GM19452 (cell line): ENCODE measurements around the gene EDEM1.
"Not testable (repeated sequence)": the region's sequence is repeated elsewhere in the genome, so short reads cannot be mapped to it uniquely, and the experiment has no call there.

Experiments
- ATAC-seq: cut with Tn5 transposase; IDR thresholded peaks from one replicate; pipeline ENCODE4 v1.9.1; 2021; ENCODE audit not compliant: unreplicated experiment

EDEM1 gene

DNA sequence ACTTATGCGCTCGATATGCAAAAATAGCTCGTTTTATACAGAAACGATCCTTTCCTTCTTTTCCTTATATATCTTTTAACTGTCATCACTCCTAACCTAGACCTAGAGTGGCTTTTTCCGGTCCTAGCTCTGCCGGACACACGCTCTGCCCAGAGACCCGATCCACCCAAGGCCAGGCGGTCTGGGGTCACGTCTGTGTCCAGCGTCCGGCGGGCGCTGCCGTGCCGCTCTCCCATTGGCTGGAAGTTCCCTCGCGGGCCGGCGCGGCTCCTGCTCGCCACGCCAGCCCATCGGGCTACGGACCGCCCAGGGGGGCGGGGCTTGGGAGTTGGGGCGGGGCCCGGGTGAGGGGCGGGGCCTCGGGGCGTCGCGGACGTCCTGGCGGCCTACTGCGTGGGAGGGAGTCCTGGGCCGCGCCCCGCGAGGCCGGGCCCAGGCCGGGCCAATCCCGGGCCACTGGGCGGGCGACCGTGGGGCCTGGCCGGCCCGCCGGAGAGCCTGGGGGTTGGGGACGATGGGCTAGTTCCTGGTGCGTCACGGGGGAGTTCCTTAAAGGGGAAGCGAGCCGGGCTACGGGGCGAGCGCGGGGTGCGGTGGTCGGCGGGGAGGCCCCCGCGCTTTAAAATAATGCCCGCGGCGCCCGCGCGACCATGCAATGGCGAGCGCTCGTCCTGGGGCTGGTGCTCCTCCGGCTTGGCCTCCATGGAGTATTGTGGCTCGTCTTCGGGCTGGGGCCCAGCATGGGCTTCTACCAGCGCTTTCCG lies at the start of gene EDEM1:
TSS of gene EDEM1 (plus strand) at position 552 of the 764 bp plus-strand sequence. CDS start at position 651, 99 bp downstream.
- peak; percentile 82 for ATAC-seq

DNA sequence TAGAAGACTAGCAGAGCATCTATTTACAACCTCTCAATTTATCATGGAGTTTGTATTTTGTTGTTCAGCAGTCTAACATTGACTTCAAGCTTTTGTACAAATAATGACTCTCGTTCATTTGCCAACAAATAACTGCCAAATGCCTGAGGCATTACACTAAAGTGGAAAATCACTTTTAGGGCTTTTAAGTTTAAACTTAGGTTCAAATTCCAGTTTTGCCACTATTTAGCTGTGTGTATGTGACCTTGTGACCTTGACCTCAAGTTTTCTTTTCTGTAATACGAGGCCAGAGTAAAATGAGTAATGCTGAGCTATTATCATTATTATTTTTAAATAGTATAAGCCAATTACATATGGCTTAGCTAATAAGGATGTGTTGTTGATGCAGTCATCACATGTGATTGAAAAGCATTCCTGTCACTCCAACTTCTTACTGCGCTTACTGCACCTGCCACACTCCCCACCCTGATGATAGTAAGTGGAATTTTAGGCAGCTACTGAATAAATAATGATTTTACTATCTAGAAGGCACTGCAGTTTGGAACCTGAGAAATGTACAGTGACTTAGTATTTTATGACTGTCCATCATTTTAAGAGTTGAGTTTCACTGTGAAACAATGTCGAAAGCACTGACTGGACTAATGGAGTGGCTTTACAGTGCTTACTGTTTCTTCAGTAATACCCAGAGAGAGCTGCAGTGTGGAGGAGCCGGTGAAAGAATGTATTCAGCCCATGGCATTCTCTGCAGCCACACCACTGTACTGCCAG lies 49.1 kb upstream of the EDEM1 start:
- no peak for ATAC-seq

DNA sequence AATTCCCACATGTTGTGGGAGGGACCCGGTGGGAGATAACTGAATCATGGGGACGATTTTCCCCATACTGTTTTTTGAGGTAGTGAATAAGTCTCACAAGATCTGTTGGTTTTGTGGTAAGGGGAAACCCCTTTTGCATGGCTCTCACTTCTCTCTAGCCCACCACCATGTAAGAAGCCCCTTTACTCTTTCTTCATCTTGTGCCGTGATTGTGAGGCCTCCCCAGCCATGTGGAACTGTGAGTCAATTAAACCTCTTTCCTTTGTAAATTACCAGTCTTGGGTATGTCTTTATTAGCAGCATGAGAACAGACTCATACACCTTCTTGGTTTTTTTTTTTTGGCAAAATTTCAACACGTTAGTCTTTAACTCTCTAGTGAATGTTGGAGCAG lies 47.3 kb upstream of the EDEM1 start:
- ATAC-seq = peak; percentile 38

DNA sequence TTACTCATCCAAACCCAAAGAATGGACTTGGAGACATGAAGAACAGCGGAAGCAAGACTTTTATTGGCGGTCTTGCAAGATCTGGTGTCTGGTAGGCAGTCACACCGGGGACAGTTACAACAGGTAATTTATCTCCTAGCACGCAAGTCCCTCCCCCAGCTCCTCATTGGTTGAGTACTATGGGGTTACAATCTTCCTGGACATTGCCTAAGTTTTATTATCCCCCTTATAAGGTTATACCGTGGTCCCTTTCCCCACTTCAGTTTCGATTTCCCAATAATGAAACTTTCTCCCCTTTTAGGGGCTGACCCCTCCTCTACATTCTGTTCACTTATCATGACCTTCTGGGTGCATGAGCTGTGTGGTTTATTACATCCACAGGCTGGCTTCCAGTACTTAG lies 46.7 kb upstream of the EDEM1 start:
- ATAC-seq = no peak

GRCh38 chr3:5141760-5142159 lies 45.7 kb upstream of the EDEM1 start:
- ATAC-seq = no peak

DNA sequence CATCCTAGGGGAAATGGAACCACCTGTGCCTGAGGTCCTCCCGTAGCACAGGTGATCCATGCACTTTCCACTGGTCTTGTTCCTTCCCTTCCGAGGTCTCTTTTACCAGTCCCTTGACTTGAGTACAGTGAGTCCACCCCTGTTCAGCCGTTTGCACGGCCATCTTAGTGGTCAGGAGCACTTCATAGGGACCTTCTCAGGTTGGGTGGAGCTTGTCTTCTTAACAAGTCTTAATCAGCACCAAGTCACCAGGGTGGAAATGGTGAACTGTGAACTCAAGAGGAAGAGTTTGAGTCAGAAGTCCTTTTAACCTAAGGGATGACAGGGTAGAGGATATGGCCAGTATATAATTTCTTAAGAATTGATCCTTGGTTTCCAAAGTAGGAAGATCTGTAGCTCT lies 44.0 kb upstream of the EDEM1 start:
- ATAC-seq = no peak

DNA sequence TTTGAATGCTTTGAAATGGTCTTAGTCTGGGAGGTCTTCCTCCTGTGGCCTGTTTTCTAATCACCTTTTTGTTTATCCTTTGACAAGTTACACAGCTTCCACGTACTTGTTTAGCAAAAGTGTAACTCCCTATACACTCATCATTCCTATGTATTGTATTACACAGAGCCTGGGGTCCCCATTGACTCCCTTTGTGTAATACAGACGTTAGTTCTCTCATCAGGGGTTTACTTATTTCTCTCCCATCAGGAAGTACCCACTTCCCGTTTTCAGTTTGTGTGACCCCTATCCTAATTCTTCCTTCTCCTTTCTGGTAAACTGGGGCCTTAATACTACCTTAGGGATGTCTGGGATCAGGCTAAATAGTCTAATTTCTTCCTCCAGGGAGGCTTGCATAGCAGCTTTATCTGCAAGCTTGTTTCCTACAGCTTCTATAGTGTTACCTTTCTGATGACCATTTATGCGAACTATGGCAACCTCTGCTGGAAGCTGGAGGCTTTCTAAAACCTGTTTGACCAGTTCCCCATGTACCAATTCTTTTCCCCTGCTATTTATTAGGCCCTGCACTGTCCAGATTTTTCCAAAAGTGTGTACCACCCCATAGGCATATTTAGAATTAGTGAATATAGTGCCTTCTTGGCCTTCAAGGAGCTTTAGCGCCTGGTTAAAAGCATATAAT lies 43.1 kb upstream of the EDEM1 start:
- no peak for ATAC-seq

GRCh38 chr3:5145120-5145519 lies 42.4 kb upstream of the EDEM1 start:
- ATAC-seq = no peak

GRCh38 chr3:5147152-5147551 lies 40.4 kb upstream of the EDEM1 start:
- not testable (repeated sequence) for ATAC-seq

GRCh38 chr3:5149306-5149880 lies 38.1 kb upstream of the EDEM1 start:
- ATAC-seq = no peak

DNA sequence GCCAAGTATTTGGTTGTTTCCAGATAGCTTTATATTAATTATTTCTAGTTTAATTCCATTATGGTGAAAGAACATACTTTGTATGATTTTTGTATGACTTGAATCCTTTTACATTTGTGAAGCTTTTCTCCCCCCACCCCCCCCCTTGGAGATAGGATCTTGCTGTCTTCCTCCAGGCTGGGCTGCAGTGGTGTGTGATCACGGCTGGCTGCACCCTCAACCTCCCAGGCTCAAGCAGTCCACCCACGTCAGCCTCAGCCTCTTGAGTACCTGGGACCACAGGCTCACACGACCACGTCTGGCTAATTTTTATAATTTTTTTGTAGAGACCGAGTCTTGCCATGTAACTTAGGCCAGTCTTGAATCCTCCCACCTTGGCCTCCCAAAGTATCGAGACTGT lies 35.9 kb upstream of the EDEM1 start:
- no peak for ATAC-seq

- no peak for ATAC-seq
Measured at GRCh38 chr3:5153074-5153473, 34.4 kb upstream of the EDEM1 start.

DNA sequence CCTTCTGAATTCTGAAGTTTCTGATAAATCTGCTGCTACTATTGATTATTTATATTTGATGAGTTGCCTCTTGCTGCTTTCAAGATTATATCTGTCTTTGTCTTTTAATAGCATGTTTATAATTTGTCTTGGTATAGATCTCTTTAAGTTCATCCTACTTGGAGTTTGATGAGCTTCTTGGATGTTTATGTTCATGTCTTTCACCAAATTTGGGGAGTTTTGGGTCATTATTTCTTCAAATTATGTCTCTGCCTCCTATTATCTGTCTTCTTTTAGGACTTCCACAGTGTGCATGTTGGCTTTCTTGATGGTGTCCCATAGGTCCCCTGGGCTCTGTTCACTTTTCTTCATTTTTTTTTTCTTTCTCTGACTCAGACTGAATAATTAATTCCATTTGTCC lies 32.3 kb upstream of the EDEM1 start:
- no peak for ATAC-seq

GRCh38 chr3:5160321-5160720 lies 27.2 kb upstream of the EDEM1 start:
- ATAC-seq = no peak

GRCh38 chr3:5160940-5161858 lies 26.3 kb upstream of the EDEM1 start:
- ATAC-seq = no peak

- no peak for ATAC-seq
Measured at GRCh38 chr3:5162102-5162501, 25.4 kb upstream of the EDEM1 start.

DNA sequence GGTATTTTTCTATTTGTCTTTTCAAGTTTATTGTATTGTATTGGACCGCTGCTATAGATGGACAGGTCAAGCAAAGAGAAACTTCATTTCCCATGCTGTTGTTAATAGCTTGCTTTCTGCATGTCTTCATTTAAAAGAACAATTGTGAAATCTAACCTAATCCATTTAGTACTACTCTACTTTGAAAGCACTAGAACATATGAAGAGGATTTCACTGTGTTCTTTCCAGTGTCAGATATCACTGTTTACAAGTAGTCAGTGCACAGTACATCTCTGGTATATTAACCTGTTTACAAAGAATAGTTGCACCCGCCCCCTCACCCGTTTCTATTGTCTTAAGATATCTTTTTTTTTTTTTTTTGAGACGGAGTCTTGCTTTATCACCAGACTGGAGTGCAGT lies 21.8 kb upstream of the EDEM1 start:
- ATAC-seq = no peak

GRCh38 chr3:5166846-5167245 lies 20.7 kb upstream of the EDEM1 start:
- no peak for ATAC-seq

DNA sequence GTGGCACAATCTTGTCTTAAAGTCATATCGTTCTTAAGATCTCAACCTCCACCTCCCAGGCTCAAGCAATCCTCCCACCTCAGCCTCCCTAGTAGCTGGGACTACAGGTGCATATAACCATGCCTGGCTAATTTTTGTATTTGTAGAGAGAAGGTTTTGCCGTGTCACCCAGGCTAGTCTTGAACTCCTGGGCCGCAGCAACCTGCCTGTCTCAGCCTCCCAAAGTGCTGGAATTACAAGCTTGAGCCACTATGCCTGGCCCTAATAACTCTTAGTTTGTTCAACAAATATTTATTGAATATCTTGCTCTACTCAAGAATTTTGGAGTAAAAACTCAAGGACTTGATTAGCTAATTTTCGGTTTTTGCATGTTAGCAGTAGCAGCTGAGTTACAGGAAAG lies 19.4 kb upstream of the EDEM1 start:
- no peak for ATAC-seq

- ATAC-seq = no peak
Measured at GRCh38 chr3:5169807-5170206, 17.7 kb upstream of the EDEM1 start.
